ENCODE measurements around the gene HOTAIR. TPM values are rescaled to one million over a fixed set of nuclear protein-coding genes. Genes with fewer than 3 reads are reported as not detected.

The HOTAIR gene
- total RNA-seq, 2 experiments from 2014 or later = not detected

GRCh38 chr12:54009171-54010052, 34.7 kb upstream of the HOTAIR start:
- H3K4me1 Mint-ChIP-seq (ENCODE audit: low read depth) = peaks cover 20% of the 10 kb centered on the region
- H3K27ac Mint-ChIP-seq = no peak overlapping the region
- no peak overlapping the region for H3K4me3 Mint-ChIP-seq
- DNase-seq (no peak), ATAC-seq (no peak)
- ChIA-PET CTCF (interaction anchor here (0.8 to 7.0 kb wide), 8 partner anchors 8 to 199 kb away, joined by 3 to 91 read pairs (median 8); partner anchors contain the start of genes HOXC5 and SMUG1), POLR2A (interaction anchor here (0.7 kb wide), 1 partner anchor 22 kb away, joined by 3 read pairs; no protein-coding TSS in a partner anchor)
- no peaks in the 10 kb centered on the region for H3K36me3 Mint-ChIP-seq (ENCODE audit: low read depth)
- H3K27me3 Mint-ChIP-seq (ENCODE audit: low read depth) = peaks cover 92% of the 10 kb centered on the region
- H3K9me3 Mint-ChIP-seq (ENCODE audit: insufficient read depth) = no peaks in the 10 kb centered on the region

GRCh38 chr12:54008260-54008552, 33.5 kb upstream of the HOTAIR start:
- Mint-ChIP-seq H3K27me3 (ENCODE audit: low read depth) (peaks cover 91% of the 10 kb centered on the region), H3K4me1 (ENCODE audit: low read depth) (peaks cover 20% of the 10 kb centered on the region), H3K9me3 (ENCODE audit: insufficient read depth) (no peaks in the 10 kb centered on the region), H3K27ac (no peak overlapping the region), H3K36me3 (ENCODE audit: low read depth) (no peaks in the 10 kb centered on the region), H3K4me3 (no peak overlapping the region)
- ATAC-seq (no peak), DNase-seq (no peak)
- ChIA-PET POLR2A (interaction anchor here (0.8 kb wide), 1 partner anchor 9 kb away, joined by 3 read pairs; no protein-coding TSS in a partner anchor), CTCF (interaction anchor here (0.8 to 7.0 kb wide), 7 partner anchors 8 to 200 kb away, joined by 3 to 91 read pairs (median 10); partner anchors contain the start of genes HOXC10, HOXC5 and SMUG1)

- H3K4me3 Mint-ChIP-seq = no peak overlapping the region
- peaks cover 91% of the 10 kb centered on the region for H3K27me3 Mint-ChIP-seq (ENCODE audit: low read depth)
- ATAC-seq = no peak
- CTCF ChIA-PET = interaction anchor here (0.8 to 7.0 kb wide), 14 partner anchors 9 to 206 kb away, joined by 3 to 91 read pairs (median 8); partner anchors contain the start of genes HOXC10, HOXC5 and SMUG1
- H3K27ac Mint-ChIP-seq = no peak overlapping the region
- no peaks in the 10 kb centered on the region for H3K9me3 Mint-ChIP-seq (ENCODE audit: insufficient read depth)
- H3K36me3 Mint-ChIP-seq (ENCODE audit: low read depth) = no peaks in the 10 kb centered on the region
- POLR2A ChIA-PET = interaction anchor here (0.8 kb wide), 1 partner anchor 8 kb away, joined by 3 read pairs; no protein-coding TSS in a partner anchor
- peaks cover 20% of the 10 kb centered on the region for H3K4me1 Mint-ChIP-seq (ENCODE audit: low read depth)
- no peak for DNase-seq
These were observed 32.9 kb upstream of the HOTAIR start for GRCh38 chr12:54007538-54008259.

- Mint-ChIP-seq H3K4me3 (peak overlapping the region; percentile 71), H3K36me3 (ENCODE audit: low read depth) (no peaks in the 10 kb centered on the region), H3K27me3 (ENCODE audit: low read depth) (peaks cover 92% of the 10 kb centered on the region), H3K9me3 (ENCODE audit: insufficient read depth) (no peaks in the 10 kb centered on the region), H3K4me1 (ENCODE audit: low read depth) (peaks cover 20% of the 10 kb centered on the region), H3K27ac (no peak overlapping the region)
- ATAC-seq (no peak), DNase-seq (no peak)
- POLR2A ChIA-PET = no interaction called here
- CTCF ChIA-PET = interaction anchor here (1.0 to 7.0 kb wide), 20 partner anchors 9 to 210 kb away, joined by 3 to 91 read pairs (median 5); partner anchors contain the start of genes HOXC10, HOXC12, HOXC5 and SMUG1
These were observed 31.9 kb upstream of the HOTAIR start for GRCh38 chr12:54006559-54007220.

- peak; percentile 88 for DNase-seq
- Mint-ChIP-seq H3K4me3 (peak overlapping the region; percentile 71), H3K4me1 (ENCODE audit: low read depth) (peaks cover 20% of the 10 kb centered on the region), H3K36me3 (ENCODE audit: low read depth) (no peaks in the 10 kb centered on the region), H3K9me3 (ENCODE audit: insufficient read depth) (no peaks in the 10 kb centered on the region), H3K27ac (no peak overlapping the region), H3K27me3 (ENCODE audit: low read depth) (peaks cover 92% of the 10 kb centered on the region)
- ChIA-PET CTCF (interaction anchor here (0.6 to 7.0 kb wide), 29 partner anchors 8 to 315 kb away, joined by 3 to 91 read pairs (median 5); partner anchors contain the start of genes HOXC10, HOXC12, HOXC5 and SMUG1), POLR2A (interaction anchor here (0.6 to 1.0 kb wide), 2 partner anchors 27 to 35 kb away, joined by 3 to 5 read pairs; partner anchors contain the start of gene HOXC5)
- peak; percentile 82 for ATAC-seq
These were observed 31.3 kb upstream of the HOTAIR start for GRCh38 chr12:54005853-54006558.

GRCh38 chr12:54005531-54005852, 30.7 kb upstream of the HOTAIR start:
- Mint-ChIP-seq H3K4me1 (ENCODE audit: low read depth) (peaks cover 20% of the 10 kb centered on the region), H3K4me3 (no peak overlapping the region), H3K27ac (no peak overlapping the region), H3K9me3 (ENCODE audit: insufficient read depth) (no peaks in the 10 kb centered on the region), H3K27me3 (ENCODE audit: low read depth) (peaks cover 95% of the 10 kb centered on the region), H3K36me3 (ENCODE audit: low read depth) (no peaks in the 10 kb centered on the region)
- ChIA-PET CTCF (interaction anchor here (0.6 to 7.0 kb wide), 28 partner anchors 7 to 315 kb away, joined by 3 to 91 read pairs (median 5); partner anchors contain the start of genes HOXC12, HOXC5 and SMUG1), POLR2A (interaction anchor here (0.6 to 1.0 kb wide), 2 partner anchors 27 to 34 kb away, joined by 3 to 5 read pairs; partner anchors contain the start of gene HOXC5)
- ATAC-seq (peak; percentile 6), DNase-seq (no peak)

GRCh38 chr12:54004841-54005530, 30.2 kb upstream of the HOTAIR start:
- H3K9me3 Mint-ChIP-seq (ENCODE audit: insufficient read depth) = no peaks in the 10 kb centered on the region
- ATAC-seq (no peak), DNase-seq (no peak)
- ChIA-PET POLR2A (interaction anchor here (1.0 kb wide), 1 partner anchor 28 kb away, joined by 5 read pairs; the partner anchor contains the start of gene HOXC5), CTCF (interaction anchor here (0.7 to 7.0 kb wide), 17 partner anchors 13 to 247 kb away, joined by 3 to 91 read pairs (median 6); partner anchors contain the start of genes HOXC5 and SMUG1)
- peaks cover 20% of the 10 kb centered on the region for H3K4me1 Mint-ChIP-seq (ENCODE audit: low read depth)
- peaks cover 93% of the 10 kb centered on the region for H3K27me3 Mint-ChIP-seq (ENCODE audit: low read depth)
- no peak overlapping the region for H3K27ac Mint-ChIP-seq
- no peak overlapping the region for H3K4me3 Mint-ChIP-seq
- no peaks in the 10 kb centered on the region for H3K36me3 Mint-ChIP-seq (ENCODE audit: low read depth)

- ChIA-PET POLR2A (no interaction called here), CTCF (interaction anchor here (0.9 to 6.3 kb wide), 11 partner anchors 12 to 258 kb away, joined by 3 to 89 read pairs (median 6); partner anchors contain the start of genes HOXC5 and SMUG1)
- no peak for DNase-seq
- no peaks in the 10 kb centered on the region for H3K36me3 Mint-ChIP-seq (ENCODE audit: low read depth)
- H3K4me3 Mint-ChIP-seq = no peak overlapping the region
- peaks cover 93% of the 10 kb centered on the region for H3K27me3 Mint-ChIP-seq (ENCODE audit: low read depth)
- no peak overlapping the region for H3K27ac Mint-ChIP-seq
- no peak for ATAC-seq
- H3K9me3 Mint-ChIP-seq (ENCODE audit: insufficient read depth) = no peaks in the 10 kb centered on the region
- peaks cover 15% of the 10 kb centered on the region for H3K4me1 Mint-ChIP-seq (ENCODE audit: low read depth)
These were observed 29.5 kb upstream of the HOTAIR start for GRCh38 chr12:54004063-54004840.

GRCh38 chr12:54003625-54004024, 28.9 kb upstream of the HOTAIR start:
- DNase-seq (no peak), ATAC-seq (no peak)
- Mint-ChIP-seq H3K4me3 (no peak overlapping the region), H3K4me1 (ENCODE audit: low read depth) (peaks cover 13% of the 10 kb centered on the region), H3K27me3 (ENCODE audit: low read depth) (peaks cover 95% of the 10 kb centered on the region), H3K36me3 (ENCODE audit: low read depth) (no peaks in the 10 kb centered on the region), H3K27ac (no peak overlapping the region), H3K9me3 (ENCODE audit: insufficient read depth) (no peaks in the 10 kb centered on the region)
- ChIA-PET POLR2A (no interaction called here), CTCF (interaction anchor here (0.9 to 6.3 kb wide), 10 partner anchors 12 to 258 kb away, joined by 3 to 89 read pairs (median 6); partner anchors contain the start of genes HOXC5 and SMUG1)
